Raji (cell line): Measurements from ENCODE around the gene SLC49A3.
A peak's percentile ranks its signal among the peaks of the same experiment; 100 is the strongest.

Experiments
- POLR2A ChIP-seq: IDR thresholded peaks from 2 replicates; pipeline ENCODE4 v1.6.1; 2011; ENCODE audit warnings: low read depth, low read length, control low read depth; ENCODE audit not compliant: insufficient read depth

Gene SLC49A3

DNA sequence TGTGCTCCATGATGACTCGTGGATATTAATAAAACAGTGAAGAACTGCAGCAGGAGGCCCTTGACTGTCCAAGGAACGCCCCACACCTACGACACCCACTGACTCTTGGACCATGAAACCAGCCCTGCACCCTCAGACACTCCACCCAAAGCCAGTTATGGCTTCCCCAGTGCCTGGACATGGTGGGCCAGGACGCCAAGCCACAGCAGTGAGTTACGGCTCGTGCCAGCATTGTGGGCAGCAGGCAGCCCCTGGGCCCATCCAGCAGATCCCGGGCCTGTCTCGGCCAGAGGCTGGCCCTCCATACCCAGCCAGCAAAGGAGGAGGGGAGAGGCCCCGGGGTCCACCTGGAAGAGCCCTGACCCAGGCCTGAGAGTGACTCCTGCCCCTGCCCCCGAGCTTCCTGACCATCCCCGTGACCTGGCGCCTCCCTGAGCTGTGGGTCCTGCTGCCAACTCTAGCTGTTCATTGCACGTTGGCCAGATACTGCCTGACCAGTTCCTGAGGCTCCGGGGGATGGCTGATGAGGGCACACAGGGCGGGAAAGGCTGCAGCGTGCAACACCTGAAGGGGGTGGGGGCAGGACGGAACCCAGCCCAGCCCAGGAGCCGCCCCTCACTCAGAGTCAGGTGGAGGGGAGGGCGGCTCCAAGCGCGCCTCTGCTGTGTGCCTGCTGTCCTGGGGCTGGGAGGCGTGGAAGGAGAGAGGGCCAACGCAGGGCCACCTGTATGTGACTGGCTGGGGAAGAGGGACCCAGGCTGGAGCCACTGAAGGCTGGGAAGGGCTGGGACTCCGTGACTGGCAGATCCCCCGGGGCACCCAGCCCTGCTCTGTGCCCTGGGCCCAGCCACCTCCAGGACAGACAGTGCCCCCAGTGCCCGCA is 739 bp downstream of the SLC49A3 start:
- TF ChIP-seq POLR2A = no peak

DNA sequence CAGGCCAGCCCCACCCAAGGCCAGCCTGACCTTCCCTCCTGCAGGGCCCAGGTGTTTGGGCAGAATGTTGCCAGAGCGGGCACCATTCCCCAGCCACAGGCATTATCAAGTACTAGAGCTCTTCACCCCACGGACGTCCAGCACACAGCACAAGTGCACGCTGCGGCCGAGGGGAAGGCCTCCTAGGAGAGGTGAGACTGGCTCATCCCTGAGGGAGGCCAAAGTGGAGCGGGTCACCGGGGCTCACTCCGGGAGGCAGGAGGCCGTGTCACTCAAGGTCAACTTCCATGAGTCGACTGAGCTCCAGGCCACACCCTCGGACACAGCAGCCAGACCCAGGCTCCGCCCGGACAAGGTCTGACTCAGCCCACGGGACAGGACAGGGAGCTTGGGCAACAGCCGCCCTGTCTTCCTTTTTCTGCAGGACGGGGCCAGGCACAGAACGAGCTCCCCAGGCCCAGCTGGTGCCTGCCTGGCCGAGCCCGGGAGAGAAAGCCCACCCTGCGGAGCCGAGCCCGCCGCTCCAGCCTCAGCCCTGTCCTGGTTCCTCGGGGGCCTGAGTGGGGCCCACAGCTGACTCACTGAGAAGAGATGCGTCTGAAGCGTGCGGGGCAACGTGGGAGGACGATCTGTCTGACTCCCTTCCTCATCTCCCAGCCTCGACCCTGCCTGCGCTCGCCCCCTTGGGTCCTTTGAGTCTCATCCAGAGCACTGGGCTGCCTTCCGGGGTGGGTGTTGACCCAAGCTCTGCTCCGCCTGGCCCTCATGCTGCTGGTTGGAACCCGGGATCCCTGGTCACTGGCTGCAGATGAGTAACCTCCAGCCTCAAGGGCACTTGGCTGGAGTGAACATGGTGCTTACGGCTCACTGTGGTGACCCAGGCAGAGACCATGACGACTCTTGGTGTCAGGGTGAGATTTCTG is 1.6 kb downstream of the SLC49A3 start:
- no peak for TF ChIP-seq POLR2A

DNA sequence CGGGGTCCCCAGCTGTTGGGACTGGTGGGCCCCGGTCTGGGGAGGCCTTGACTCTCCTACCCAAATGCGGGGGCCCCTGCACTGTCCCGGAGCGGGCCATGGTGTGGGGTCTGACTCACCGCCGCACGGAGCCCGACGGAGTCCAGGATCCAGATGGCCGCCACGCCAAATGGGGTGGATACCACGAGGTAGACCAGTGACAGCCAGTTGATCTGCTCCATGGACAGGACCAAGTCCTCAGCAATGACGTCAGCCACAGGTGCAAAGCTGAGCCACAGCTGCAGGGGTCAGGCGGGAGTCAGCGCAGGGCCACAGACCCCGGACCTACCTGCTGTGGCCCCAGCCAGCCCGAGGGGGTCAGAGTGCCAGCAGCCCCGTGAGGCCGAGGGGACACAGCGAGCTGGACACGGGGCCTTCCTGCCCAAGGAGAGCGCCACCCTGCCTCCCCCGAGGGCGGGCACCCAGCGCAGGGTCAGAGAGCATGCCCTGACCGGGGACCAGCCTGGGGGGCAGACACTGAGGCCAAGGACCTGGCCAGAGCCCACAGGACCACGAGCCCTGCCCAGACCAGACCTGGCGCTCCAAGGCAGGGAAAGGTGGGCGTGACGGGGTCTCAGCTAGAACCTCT is 2.4 kb downstream of the SLC49A3 start:
- TF ChIP-seq POLR2A = 0 out of 2 replicates have a peak, but pooled peaks have one; percentile 1

DNA sequence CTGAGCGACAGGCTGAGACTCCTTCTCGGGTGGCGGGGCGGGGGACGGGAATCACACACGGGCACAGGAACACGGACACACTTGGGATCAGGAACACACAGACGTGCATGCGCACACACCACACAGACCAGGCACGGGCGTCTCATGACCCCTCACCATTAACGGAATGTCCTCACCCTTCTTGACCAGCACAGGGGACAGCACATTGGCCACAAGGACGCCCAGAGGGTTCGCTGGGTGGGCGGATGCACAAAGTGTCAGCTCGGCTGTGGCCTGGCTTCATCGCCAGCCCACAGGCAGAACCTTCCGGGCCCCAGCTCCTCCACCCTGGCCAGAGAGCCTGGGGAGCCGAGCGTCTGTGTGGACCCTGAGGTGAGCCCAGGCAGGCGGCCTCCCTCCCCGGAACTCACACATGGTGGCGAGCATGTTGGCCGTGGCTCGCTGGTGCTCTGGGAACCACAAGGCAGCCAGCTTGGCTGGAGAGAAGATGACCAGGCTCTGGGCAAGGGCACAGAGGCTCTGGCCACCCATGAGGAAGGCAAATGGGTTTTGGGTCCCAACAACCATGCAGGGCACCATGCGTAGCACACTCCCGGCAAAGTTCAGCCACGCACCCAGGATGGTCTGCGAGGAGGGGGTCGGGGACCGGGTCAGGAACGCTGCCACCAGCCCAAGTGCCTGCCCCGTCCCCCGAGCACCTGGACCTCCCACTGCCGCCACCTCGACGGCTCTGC is 3.1 kb downstream of the SLC49A3 start:
- TF ChIP-seq POLR2A = 0 out of 2 replicates have a peak, but pooled peaks have one; percentile 3

DNA sequence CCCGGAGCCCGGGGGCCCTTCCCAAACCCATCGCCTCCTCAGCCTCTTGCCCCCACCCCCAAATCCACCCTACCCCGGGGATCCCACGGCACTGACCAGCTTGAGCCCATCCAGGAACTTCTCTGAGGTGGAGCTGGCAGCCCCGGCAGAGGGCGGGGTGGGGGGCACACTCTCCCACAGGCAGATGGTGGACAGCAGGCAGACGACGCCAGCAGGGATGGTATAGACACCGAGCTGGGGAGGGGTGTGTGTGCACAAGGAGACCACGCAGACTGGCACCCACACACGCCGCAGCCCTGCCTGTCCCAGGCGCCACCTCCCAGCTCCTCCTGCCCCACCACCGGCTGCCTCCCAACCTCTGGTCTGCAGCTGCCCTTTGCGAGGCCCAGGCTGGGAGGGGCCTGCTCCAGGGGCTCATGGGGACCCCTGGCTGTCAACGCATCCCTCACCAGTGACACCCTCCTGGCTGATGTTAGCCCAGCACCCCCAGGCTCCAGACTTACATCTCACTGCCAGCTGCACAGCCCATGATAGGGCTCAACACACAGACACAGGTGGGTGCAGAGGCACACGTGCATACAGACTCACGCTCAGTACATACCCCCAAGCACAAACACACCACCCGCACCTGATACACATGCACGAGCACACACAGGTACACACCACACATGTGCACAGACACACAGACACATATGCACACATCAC is 4.2 kb downstream of the SLC49A3 start:
- no peak; the same call in 1 of the 2 replicates for TF ChIP-seq POLR2A

DNA sequence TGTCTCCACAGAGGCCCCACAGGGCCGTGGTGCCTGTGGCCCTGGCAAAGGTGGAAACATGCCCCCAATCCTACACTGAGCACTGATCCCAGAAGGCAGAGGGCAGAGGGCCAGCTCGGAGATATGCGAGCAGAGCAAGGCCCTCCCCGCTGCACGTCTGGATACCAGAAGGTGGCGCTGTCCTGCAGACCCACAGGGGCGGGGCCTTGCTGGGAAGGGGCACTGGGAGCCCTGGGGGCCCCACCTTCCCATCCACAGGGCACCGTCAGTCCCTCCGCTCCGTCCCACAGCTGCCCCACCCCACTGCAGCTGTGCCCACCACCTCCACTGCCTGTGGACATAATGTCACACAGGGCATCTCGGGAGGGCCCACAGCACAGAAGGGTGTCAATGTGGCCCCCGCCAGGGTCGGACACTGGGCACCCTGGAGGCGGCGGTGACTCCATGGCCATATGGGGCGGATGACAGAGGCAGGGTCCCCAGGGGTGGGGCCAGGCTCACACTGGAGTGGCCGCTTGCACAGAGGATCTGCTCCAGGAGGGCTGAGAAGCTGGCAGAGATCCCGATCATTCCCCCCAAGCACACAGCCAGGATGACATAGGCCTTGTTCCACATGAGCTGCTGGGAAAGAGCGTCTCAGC is 4.8 kb downstream of the SLC49A3 start:
- 0 out of 2 replicates have a peak, but pooled peaks have one; percentile 20 for TF ChIP-seq POLR2A

DNA sequence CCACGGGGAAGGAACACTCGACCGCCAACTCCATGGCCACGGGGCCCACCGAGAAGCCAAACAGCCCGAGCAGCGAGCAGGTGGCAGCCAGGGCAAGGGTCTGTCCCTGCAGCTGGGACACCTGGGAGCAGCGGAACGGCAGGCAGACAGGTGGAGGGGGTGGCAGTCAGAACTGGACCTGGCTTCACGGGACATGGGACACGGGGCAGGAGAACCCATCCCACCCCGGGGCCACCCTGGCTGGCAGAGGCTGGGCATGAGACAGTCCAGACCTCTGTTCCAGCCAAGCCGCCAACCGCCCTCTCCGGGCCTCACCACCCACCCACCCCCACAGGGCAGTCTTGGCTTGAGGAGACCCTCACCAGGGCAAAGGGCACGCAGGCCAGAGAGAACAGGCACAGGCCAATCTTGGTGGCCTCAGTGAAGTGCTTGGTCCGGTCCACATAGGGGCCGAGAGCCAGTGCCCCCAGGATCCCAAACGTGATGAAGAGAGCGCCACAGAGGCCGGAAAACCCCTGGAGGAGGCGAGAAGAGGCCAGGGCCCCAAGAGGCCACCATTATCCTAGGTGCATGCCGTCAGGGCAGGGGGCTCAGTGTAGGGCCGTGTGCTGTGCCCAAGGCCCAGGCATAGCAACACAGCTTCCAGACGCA is 5.6 kb downstream of the SLC49A3 start:
- TF ChIP-seq POLR2A = no peak

DNA sequence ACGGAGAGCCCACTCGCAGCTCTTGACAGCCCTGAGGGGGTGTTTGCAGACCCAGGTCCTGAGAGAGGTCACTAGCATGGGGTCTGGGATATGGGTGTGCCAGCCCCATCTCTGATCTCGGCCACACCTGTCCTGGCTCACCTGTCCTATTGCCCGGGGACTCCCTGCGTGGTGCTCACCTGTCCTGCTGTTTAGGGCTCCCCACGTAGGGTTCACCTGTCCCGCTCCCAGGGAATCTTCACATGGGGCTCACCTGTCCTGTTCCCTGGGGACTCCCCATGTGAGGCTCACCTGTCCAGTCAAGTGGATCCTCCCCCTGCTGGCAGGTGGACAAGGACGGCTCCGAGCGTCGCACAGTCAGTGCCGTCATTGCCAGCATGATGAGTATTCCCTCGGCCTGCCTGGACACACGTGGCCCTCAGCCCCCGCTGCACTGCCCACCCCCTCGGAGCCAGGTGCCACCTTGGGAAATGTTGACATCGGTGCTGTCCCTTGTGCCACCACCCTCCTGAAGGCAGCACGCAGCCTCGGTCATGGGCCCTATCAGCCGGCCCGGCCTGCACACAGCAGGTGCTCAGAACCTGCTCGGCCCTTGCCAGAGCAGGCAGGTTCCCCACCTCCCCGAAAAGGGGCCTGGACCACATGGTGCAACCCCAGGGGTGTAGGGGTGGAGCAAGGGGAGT is 6.3 kb downstream of the SLC49A3 start:
- no peak for TF ChIP-seq POLR2A

DNA sequence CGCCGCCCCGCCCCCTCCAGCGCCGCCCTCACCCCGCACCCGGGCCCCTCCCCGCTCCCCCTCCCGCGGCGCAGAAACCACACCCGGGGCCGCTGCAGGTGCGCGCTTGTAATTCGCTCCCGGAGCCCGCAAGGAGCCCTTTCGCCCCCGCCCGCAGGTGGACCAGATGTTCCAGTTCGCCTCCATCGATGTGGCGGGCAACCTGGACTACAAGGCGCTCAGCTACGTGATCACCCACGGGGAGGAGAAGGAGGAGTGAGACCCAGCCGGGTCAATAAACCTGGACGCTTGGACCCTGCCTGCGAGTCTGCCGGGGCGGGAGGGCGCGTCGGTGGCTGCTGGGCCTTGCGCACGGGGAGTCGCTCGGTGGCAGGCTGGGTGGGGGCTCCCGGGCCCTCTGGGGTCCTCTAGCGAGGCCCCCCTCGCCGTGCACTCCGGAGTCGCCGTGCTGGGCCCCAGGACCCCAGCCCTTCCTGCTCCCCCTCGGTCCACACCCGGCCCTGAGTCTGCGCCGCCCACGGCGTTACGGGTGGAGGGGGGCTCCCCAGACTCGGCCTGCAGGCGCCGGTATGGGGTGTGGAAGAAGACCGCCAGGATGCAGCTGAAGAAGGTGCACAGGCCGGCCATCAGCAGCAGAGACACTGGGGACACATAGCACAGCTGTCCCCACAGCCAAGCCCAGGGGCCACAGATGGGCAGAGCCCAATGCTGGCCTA is 7.1 kb downstream of the SLC49A3 start:
- TF ChIP-seq POLR2A = no peak

DNA sequence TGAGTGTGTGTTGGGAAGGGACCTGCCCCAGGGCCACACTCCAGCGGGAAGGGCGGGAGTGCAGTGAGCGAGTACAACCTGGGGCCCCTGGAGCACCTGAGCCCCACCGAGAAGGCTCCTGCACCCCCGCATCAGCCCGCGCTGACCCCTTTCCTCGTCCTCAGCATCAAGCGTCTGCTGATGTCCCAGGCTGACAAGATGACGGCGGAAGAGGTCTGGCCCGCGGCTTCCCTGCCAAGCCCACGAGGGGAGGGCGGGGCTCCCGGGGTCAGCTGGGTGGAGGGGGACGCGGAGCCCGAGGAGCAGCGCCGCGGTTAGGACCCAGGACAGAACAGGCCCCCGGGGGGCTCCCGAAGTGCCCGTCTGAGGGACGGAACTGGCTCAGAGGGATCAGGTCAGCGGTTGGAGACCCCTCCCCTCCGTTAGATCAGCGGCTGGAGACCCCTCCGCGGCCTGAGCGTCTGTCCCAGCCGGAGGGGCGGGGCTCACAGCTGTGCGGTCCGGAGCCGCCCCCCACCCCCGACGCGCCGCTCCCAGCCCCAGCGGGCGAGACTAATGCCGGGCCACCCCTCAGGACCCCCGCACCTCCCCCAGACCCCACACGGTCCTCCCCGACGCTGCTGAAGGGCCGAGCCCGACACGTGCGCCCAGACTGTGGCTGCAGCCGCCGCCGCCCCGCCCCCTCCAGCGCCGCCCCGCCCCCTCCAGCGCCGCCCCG is 7.9 kb downstream of the SLC49A3 start:
- no peak for TF ChIP-seq POLR2A

DNA sequence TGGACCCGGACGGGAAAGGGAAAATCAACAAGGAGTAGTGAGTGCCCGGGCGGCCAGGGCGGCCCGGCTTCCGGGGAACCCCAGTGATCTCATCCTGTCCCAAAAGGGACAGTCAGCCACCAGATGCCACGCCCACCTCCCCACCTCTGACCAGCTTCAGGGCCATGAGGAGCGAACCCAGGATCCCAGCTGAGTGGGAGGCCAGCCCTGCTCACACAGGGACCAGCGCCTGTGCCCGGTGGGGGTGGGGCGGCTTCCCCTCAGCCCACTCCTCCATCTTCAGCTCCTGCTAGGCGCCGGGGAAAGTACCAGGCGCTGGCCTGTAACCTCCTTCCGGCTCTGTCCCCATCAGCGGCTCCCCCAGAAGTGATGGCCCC is 8.4 kb downstream of the SLC49A3 start:
- TF ChIP-seq POLR2A = no peak

DNA sequence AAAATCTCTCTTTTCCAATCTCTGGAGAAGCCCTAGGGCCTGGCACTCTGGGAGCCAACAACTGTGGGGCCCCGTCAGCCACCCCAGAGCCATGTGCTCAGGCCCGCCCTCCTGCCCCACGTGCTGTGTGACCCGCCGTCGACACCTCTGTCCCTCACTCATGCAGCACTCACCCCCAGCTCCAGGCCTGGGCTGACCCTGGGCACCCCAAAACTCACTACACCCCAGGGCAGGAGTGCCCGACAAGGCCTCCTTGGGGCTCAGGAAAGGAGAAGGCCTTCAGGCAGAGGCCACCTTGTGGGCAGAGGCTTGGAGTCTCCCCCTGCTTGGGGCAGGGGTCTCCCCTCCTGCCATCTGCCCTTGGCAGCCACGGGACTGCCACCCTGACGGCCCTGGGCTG is 8.9 kb downstream of the SLC49A3 start:
- TF ChIP-seq POLR2A = no peak

DNA sequence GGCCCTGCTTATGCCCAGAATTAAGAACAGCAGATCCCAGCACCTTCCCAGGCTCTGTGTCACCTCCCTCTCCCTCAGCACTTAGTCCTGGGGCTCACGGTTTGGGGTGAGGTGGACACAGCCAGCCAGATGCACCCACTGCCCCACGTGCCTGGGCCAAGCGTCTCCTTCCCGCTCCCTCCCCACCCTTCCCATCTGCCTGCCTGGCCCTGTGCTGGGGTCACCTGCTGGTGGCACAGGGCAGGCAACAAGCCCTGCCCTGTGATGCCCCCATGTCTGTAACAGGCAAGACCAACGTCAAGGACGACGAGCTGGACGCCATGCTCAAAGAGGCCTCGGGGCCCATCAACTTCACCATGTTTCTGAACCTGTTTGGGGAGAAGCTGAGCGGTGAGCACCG is 9.3 kb downstream of the SLC49A3 start:
- TF ChIP-seq POLR2A = no peak
